Nephron progenitor cell (in vitro differentiated cells): ENCODE data around the gene HSD3B2.

ENCODE experiments used
- DNase-seq: peaks from one replicate; pipeline ENCODE4 v3.0.0; 2021
- H3K27ac Mint-ChIP-seq: 2 replicates; pipeline ENCODE4 v1.8.0; 2021; ENCODE audit warnings: mild to moderate bottlenecking, moderate library complexity, mixed read lengths
- H3K27me3 Mint-ChIP-seq: 2 replicates; pipeline ENCODE4 v1.8.0; 2021; ENCODE audit warnings: mild to moderate bottlenecking, low read depth, mixed read lengths; ENCODE audit not compliant: poor library complexity
- H3K36me3 Mint-ChIP-seq: 2 replicates; pipeline ENCODE4 v1.8.0; 2021; ENCODE audit warnings: low read depth, mixed read lengths
- H3K4me1 Mint-ChIP-seq: 2 replicates; pipeline ENCODE4 v1.8.0; 2021; ENCODE audit warnings: mixed read lengths
- H3K4me3 Mint-ChIP-seq: 2 replicates; pipeline ENCODE4 v1.8.0; 2021; ENCODE audit warnings: mild to moderate bottlenecking, moderate library complexity, mixed read lengths
- H3K9me3 Mint-ChIP-seq: 2 replicates; pipeline ENCODE4 v1.8.0; 2021; ENCODE audit warnings: mild to moderate bottlenecking, moderate library complexity, mixed read lengths
- CTCF ChIP-seq: fragments of 200-600 bp; sonication (generic); IDR thresholded peaks from 2 replicates; pipeline ENCODE4 v1.5.0; 2021; ENCODE audit warnings: antibody characterized with exemption

HSD3B2 gene

GRCh38 chr1:119438761-119439160 lies 23.8 kb downstream of the HSD3B2 start:
- H3K27ac Mint-ChIP-seq: no peak overlapping the region
- no peak for DNase-seq
- no peaks in the 10 kb centered on the region for H3K9me3 Mint-ChIP-seq
- H3K4me3 Mint-ChIP-seq: no peak overlapping the region
- no peaks in the 10 kb centered on the region for H3K36me3 Mint-ChIP-seq
- peaks cover 3% of the 10 kb centered on the region for H3K27me3 Mint-ChIP-seq
- TF ChIP-seq CTCF: no peak
- H3K4me1 Mint-ChIP-seq: peaks cover 5% of the 10 kb centered on the region

GRCh38 chr1:119440721-119441307 lies 25.9 kb downstream of the HSD3B2 start:
- Mint-ChIP-seq H3K27me3 (peaks cover 3% of the 10 kb centered on the region), H3K4me1 (peaks cover 5% of the 10 kb centered on the region), H3K36me3 (no peaks in the 10 kb centered on the region), H3K4me3 (no peak overlapping the region), H3K27ac (no peak overlapping the region), H3K9me3 (no peaks in the 10 kb centered on the region)
- no peak for DNase-seq
- no peak for TF ChIP-seq CTCF

- TF ChIP-seq CTCF: no peak
- Mint-ChIP-seq H3K36me3 (no peaks in the 10 kb centered on the region), H3K9me3 (no peaks in the 10 kb centered on the region), H3K4me1 (peaks cover 5% of the 10 kb centered on the region), H3K4me3 (no peak overlapping the region), H3K27ac (no peak overlapping the region), H3K27me3 (peaks cover 6% of the 10 kb centered on the region)
- DNase-seq: no peak
Measured at GRCh38 chr1:119442756-119443155, 27.8 kb downstream of the HSD3B2 start.

GRCh38 chr1:119446321-119446720 lies 31.4 kb downstream of the HSD3B2 start:
- no peak for TF ChIP-seq CTCF
- Mint-ChIP-seq H3K27ac (no peak overlapping the region), H3K4me3 (no peak overlapping the region), H3K36me3 (no peaks in the 10 kb centered on the region), H3K27me3 (peaks cover 6% of the 10 kb centered on the region), H3K4me1 (peaks cover 13% of the 10 kb centered on the region), H3K9me3 (no peaks in the 10 kb centered on the region)
- no peak for DNase-seq

- no peaks in the 10 kb centered on the region for H3K9me3 Mint-ChIP-seq
Measured at GRCh38 chr1:119447344-119448126, 32.6 kb downstream of the HSD3B2 start.

More at GRCh38 chr1:119447344-119448126, 32.6 kb downstream of the HSD3B2 start:
- no peak for DNase-seq
- Mint-ChIP-seq H3K27me3 (peaks cover 2% of the 10 kb centered on the region), H3K27ac (no peak overlapping the region), H3K4me1 (peaks cover 20% of the 10 kb centered on the region), H3K36me3 (no peaks in the 10 kb centered on the region), H3K4me3 (no peak overlapping the region)
- no peak for TF ChIP-seq CTCF
